DMS79 treated with DMSO at 0.1 percent for 48 hours (cell line): ENCODE data around the gene BANF1.
"Not testable (repeated sequence)": the region's sequence is repeated elsewhere in the genome, so short reads cannot be mapped to it uniquely, and the experiment has no call there.

ENCODE experiments used
- DNase-seq: peaks from one replicate; lab custom pipeline; 2025; lab: John Stamatoyannopoulos, UW

BANF1 gene

DNA sequence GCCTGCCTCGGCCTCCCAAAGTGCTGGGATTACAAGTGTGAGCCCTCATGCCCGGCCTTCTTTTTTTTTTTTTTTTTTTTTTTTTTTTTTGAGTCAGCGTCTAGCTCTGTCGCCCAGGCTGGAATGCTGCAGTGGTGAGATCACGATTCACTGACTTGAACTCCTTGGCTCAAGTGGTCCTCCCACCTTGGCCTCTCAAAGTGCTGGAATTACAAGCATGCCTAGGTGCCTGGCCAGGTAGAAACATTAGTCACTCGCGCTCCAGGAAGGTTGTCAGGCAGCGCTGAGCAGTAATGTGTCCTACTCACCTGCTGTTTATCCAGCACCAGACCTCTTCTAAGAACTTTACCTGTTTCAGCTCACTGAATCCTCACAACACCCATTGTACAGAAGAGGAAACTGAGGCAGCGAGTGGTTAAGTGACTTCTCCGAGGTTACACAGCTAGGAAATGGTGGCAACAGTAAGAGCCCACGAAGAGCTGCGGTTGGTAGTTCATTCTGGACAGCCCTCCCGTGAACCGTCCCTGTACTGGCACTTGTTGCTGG lies 9.0 kb downstream of the BANF1 start:
- peak; percentile 67 for DNase-seq

- peak; percentile 17 for DNase-seq
Measured at GRCh38 chr11:66011785-66012303, 9.5 kb downstream of the BANF1 start, which contains the start of gene CST6. Gene CST6 (plus strand): TSS chr11:66012008. CDS start chr11:66012045, 37 bp downstream.

DNA sequence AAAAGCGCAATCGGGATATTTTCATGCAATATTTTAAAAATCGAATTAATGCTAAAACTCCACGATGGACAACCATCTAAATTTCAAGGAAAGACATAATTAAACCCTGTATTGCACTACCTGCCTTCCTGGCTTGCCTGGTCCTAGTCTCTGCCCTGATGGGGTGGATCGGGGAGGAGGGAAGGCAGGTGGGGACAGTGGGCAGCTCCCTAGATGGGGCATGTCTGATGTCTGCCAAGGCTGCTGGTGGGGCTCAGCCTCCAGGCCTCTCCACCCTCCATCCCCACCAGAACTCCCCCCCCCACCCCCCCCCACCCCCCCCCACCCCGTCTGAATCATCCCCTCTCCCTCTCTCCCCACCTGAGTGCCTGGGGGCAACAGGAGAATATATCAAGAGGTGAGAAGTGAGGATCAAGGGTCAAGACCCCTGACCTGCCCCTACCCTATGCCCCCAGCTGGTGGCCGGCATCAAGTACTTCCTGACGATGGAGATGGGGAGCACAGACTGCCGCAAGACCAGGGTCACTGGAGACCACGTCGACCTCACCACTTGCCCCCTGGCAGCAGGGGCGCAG lies 10.2 kb downstream of the BANF1 start:
- no peak for DNase-seq

DNA sequence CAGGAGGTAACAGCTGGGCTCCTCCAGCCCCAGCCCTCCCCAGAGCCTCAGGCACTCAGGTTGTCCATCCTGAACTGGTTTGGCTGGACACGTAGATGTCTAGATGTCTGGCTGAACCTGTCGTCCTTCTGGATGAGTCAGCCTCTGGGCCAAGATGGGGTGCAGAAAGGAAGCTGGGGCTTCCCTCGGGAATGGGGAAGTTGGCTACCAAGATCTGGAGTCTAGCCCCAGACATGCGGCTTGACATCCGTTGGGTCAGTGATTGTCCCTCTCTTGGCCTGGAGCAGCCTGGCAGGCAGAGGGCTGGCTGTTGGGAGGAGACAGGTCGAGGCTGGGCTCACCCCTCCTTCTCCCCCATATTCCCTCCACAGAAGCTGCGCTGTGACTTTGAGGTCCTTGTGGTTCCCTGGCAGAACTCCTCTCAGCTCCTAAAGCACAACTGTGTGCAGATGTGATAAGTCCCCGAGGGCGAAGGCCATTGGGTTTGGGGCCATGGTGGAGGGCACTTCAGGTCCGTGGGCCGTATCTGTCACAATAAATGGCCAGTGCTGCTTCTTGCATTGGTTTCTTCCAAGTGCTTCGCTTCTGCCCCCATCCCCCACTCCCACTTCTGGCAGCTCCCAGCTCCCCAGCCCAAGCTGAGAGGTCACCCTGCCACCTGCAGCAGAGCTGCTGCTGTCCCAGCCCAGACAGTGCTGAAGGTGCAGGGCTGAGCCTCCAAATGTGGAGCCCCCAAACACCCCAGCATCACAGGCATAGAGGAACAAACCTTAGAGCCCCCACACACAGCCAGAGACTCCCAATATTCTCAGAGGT lies 10.9 kb downstream of the BANF1 start:
- DNase-seq: no peak

DNA sequence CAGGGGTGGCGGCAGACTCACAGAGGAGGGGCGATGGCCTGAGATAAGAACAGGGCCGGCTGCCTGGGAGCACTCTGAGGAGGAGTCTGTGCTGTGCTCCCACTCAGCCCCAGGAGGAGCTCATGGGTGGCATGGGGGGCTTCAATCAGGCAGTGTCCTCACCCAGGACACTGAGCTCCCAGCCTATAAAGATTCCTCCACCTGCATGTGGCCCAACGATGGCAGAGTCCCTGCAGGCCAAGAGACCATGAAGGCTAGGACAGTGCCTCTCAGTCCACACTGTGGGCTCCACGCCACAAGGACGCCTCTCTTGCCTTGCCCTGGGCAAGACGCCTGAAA lies 11.4 kb downstream of the BANF1 start:
- DNase-seq: no peak

GRCh38 chr11:66014804-66015453 lies 12.6 kb downstream of the BANF1 start:
- no peak for DNase-seq

DNA sequence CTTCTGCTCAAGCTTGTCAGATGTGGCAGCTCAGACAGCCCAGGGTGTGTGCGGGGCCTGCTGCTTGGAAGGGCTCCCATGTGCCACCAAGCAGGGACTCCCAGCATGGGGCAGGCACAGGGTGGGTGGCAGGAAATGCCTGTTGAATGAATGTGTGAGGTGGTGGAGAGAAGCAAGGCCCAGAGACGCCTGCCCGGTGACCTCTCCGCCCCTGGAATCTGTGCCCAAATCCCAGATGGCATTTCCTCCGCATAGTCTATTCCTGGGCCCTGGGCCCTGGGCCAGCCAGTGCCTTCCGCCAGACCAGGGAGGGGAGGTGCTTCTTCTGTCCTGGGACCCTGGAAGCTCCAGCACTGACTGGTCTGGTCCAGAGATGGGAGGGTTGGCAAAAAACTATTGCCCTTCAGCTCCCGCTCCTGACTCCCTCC lies 13.2 kb downstream of the BANF1 start:
- no peak for DNase-seq

GRCh38 chr11:66015936-66016792 lies 13.9 kb downstream of the BANF1 start:
- DNase-seq: no peak

- no peak for DNase-seq
Measured at GRCh38 chr11:66016793-66017177, 14.5 kb downstream of the BANF1 start.

GRCh38 chr11:66017321-66017720 lies 15.0 kb downstream of the BANF1 start:
- DNase-seq: no peak

DNA sequence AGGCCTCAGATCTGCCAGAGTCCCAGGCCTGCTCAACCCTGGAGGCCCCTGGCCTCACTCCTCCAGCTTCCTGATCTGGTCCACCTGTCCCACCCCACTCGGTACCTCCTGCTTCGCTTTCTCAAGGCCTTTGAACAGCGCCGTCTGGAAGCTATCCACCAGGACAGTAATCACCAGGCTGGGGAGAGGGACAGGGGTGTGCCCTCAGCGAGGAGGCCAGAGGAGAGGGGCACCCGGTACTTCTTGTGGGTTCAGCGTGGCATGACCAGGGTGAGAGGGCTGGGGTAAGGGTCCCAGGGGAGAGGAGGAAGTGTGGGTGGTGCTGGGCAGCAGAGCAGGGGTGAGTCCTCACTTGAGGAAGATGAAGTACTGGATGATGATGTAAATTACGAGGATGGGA lies 17.9 kb downstream of the BANF1 start:
- no peak for DNase-seq

DNA sequence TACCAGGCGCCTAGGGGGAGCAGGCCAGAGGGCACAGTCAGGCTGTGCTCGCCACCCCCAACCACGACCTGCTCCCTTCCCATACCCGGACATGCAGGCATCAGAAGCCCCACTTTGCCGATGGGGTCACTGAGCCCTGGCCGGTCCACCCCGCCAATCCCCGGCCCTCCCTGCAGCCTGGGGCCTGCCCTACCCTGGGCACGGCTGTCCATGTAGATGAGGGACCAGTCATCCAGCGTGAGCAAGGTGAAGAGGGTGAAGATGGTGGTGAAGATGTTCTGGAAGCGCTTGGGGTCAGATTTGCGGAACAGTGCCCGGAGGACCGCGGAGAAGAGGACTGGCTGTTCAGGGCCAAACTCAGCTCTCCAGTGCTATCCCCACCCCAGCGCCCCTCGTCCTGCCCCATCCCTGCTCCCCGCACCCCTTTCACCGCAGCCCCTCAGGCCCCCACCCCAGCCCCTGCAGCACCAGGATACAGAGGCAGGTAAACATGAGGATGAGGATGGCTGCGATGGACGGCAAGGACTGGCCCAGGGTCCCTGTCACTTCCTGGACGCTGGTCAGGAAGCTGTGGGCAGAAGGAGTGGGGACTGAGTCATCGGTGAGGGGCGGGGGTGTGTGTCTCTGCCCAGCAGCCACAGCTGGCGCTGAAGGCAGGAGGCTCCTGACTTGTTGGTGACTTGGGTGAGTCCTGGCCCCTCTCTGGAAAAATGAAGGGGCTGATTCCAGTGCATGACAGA lies 18.5 kb downstream of the BANF1 start:
- no peak for DNase-seq

- DNase-seq: peak; percentile 68
Measured at GRCh38 chr11:66022401-66023185, 20.3 kb downstream of the BANF1 start.

GRCh38 chr11:66023186-66023440 lies 20.8 kb downstream of the BANF1 start:
- DNase-seq: not testable (repeated sequence)

DNA sequence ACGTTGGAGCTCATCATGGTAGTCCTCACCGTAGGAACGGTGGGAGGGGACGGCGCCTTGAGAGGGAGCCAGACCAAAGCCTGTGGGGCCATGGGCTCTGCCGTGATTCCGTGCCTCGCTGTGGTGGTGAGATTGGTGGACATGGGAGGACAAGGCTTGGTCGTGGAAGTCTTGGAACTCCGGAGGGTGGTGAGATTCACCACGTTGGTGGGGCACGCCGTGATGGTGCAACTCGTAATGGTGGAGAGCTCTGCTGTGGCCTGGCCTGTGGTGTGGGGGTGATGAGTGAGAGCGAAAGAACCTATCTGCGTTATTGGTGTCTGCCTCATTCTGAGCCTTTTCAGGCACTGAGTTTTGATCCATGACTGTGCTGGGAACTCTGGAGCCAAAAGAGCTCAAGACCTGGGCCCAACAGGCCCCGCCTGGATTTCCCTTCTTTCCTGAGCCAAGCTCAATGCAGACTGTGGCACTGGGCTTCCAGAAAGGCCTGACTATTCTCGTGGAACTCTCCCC lies 23.8 kb downstream of the BANF1 start, which contains the start of gene CATSPER1:
CATSPER1 (minus strand) TSS at position 463 of the 513 bp plus-strand sequence; CDS start at position 363, 100 bp downstream.
- DNase-seq: no peak

DNA sequence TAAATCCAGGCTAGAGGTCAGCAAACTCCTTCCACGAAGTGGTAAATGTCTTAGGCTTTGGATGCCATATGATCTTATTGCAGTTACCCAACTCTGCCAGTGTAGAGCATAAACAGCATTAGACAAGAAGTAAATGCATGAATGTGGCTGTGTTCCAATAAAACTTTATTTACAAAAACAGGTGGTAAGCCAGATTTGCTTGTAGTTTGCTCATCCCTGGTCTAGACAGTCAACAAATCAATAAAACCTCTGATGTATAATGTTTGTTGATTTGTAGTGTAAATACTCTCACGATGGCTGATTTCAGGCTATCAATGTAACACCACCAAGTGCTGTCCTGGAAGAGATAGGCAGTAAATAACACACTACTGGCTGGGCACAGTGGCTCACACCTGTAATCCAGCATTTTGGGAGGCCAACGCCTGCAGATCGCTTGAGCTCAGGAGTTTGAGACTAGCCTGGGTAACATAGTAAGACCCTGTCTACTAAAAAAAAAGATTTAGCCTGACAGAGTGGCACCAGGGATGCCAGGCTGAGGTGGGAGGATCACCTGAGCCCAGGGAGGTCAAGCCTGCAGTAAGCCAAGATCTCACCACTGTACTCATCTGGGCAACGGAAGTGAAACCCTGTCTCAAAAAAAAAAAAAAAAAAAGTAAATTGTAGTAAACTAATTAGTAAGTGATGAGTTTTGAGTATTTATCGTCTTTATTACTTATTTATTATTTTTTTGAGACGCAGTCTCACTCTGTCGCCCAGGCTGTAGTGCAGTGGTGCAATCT lies 30.8 kb downstream of the BANF1 start:
- DNase-seq: no peak

- peak; percentile 34 for DNase-seq
Measured at GRCh38 chr11:66035653-66036333, 33.5 kb downstream of the BANF1 start.

DNA sequence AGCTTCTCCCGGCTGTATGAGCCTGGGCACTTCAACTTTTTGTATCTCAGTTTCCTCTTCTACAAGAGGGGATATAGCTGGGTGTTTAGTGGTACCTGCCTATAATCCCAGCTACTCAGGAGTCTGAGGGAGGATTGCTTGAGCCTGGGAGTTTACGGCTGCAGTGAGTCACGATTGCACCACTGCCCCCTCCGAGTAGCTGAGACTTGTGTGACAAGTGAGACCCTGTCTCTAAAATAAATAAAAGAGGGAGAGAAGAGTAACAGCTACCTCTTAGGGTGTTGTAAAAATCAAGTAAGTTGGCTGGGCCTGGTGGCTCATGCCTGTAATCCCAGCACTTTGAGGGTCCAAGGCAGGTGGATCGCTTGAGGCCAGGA lies 34.0 kb downstream of the BANF1 start:
- no peak for DNase-seq

DNA sequence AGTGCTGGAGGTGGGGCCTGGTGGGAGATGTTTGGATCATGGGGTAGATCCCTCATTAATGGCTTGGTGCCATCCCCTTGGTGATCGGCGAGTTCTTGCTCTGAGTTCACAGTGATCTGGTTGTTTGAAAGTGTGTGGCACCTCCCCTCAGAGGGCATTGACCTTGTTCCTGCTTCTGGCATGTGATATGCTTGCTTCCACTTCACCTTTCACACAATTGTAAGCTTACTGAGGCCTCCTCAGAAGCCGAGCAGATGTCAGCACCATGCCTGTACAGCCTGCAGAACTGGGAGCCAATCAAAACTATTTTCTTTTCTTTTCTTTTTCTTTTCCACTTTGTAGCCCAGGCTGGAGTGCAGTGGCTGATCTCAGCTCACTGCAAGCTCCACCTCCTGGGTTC lies 35.0 kb downstream of the BANF1 start:
- DNase-seq: no peak
